Suprapubic skin (tissue), 3 donors: ENCODE results near the gene DCDC2.

Experiments used
- POLR2AphosphoS5 ChIP-seq, 3 donors: sonication (generic); formaldehyde crosslinking; IDR thresholded peaks; one replicate each; pipeline ENCODE4 v1.6.1; 2017; ENCODE audit warnings: antibody characterized with exemption in 3 of 3
- TF ChIP-seq, protein P1 (sequence below), 2 donors: fragments of 200-600 bp in 1 of 2; fragments of 450-650 bp in 1 of 2; sonication (generic) in 1 of 2; IDR thresholded peaks; one replicate each; pipeline ENCODE4 v1.5.1; 2016 to 2019; ENCODE audit warnings: antibody characterized with exemption in 2 of 2, mild to moderate bottlenecking in 1 of 2, moderate library complexity in 1 of 2

GRCh38 chr6:24186349-24186748 lies 171.5 kb downstream of the DCDC2 start:
- TF ChIP-seq, protein P1, sequence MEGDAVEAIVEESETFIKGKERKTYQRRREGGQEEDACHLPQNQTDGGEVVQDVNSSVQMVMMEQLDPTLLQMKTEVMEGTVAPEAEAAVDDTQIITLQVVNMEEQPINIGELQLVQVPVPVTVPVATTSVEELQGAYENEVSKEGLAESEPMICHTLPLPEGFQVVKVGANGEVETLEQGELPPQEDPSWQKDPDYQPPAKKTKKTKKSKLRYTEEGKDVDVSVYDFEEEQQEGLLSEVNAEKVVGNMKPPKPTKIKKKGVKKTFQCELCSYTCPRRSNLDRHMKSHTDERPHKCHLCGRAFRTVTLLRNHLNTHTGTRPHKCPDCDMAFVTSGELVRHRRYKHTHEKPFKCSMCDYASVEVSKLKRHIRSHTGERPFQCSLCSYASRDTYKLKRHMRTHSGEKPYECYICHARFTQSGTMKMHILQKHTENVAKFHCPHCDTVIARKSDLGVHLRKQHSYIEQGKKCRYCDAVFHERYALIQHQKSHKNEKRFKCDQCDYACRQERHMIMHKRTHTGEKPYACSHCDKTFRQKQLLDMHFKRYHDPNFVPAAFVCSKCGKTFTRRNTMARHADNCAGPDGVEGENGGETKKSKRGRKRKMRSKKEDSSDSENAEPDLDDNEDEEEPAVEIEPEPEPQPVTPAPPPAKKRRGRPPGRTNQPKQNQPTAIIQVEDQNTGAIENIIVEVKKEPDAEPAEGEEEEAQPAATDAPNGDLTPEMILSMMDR (IDR thresholded peaks at IDR 0.05), result no peak
- TF ChIP-seq POLR2AphosphoS5 (IDR thresholded peaks at IDR 0.05), result no peak
